Renal cortical epithelial cell (primary cell): ENCODE data around the gene SPAG5. TPM values are rescaled to one million over a fixed set of nuclear protein-coding genes. Genes with fewer than 3 reads are reported as not detected.

Source experiments
- DNase-seq: peaks from one replicate; pipeline ENCODE4 v3.0.0-alpha.2; 2011; ENCODE audit warnings: low read depth
- total RNA-seq: library from RNA; depleted of rRNA; stranded (reverse); fragments of >200 nt; gene quantifications from 2 replicates; pipeline ENCODE4 v1.2.3, GENCODE V29; 2014

Gene SPAG5
- total RNA-seq, 1 donor from 2014 or later, result 3.3 TPM

- DNase-seq, result no peak
Observed at GRCh38 chr17:28573966-28574480, 24.8 kb downstream of the SPAG5 start.

GRCh38 chr17:28573521-28573920 lies 25.3 kb downstream of the SPAG5 start:
- DNase-seq, result no peak

GRCh38 chr17:28573040-28573380 lies 25.8 kb downstream of the SPAG5 start:
- DNase-seq, result no peak

GRCh38 chr17:28572259-28573039 lies 26.4 kb downstream of the SPAG5 start:
- no peak for DNase-seq

- DNase-seq, result peak; percentile 84
Observed at GRCh38 chr17:28571361-28572122, 27.3 kb downstream of the SPAG5 start, which contains the start of gene PIGS. Gene PIGS, minus strand, starts transcription at chr17:28571524. Its CDS starts 28 bp downstream, at chr17:28571496.

GRCh38 chr17:28570716-28571360 lies 28.0 kb downstream of the SPAG5 start:
- DNase-seq, result no peak

GRCh38 chr17:28569446-28569845 lies 29.4 kb downstream of the SPAG5 start:
- DNase-seq, result no peak

- DNase-seq, result no peak
Observed at GRCh38 chr17:28567604-28568003, 31.2 kb downstream of the SPAG5 start.

GRCh38 chr17:28563475-28563874 lies 35.4 kb downstream of the SPAG5 start:
- DNase-seq, result peak; percentile 93

GRCh38 chr17:28555022-28555421 lies 43.8 kb downstream of the SPAG5 start:
- DNase-seq, result no peak

- DNase-seq, result no peak
Observed at GRCh38 chr17:28554565-28554964, 44.3 kb downstream of the SPAG5 start.

GRCh38 chr17:28553000-28553505 lies 45.8 kb downstream of the SPAG5 start:
- no peak for DNase-seq

- DNase-seq, result no peak
Observed at GRCh38 chr17:28552176-28552999, 46.4 kb downstream of the SPAG5 start, which contains the start of gene UNC119. Gene UNC119, minus strand, starts transcription at chr17:28552624. Its CDS starts 67 bp downstream, at chr17:28552557.

- no peak for DNase-seq
Observed at GRCh38 chr17:28551421-28552175, 47.2 kb downstream of the SPAG5 start.

GRCh38 chr17:28550858-28551257 lies 48.0 kb downstream of the SPAG5 start:
- DNase-seq, result no peak

- no peak for DNase-seq
Observed at GRCh38 chr17:28549236-28550132, 49.3 kb downstream of the SPAG5 start.

GRCh38 chr17:28548417-28549130 lies 50.3 kb downstream of the SPAG5 start:
- DNase-seq, result no peak

GRCh38 chr17:28547623-28548416 lies 51.0 kb downstream of the SPAG5 start:
- peak; percentile 52 for DNase-seq
